Activated naive CD8-positive, alpha-beta T cell treated with anti-CD3 and anti-CD28 coated beads, Interleukin-2, amount 50 U/mL, for 24 hours (primary cell): Measurements from ENCODE around the gene GGT6.
A peak's percentile ranks its signal among the peaks of the same experiment; 100 is the strongest.

Experiments used
- ATAC-seq: fragments of 150-1000 bp; cut with Tn5 transposase; one replicate; pipeline ENCODE4 v1.10.0; 2021
- DNase-seq: peaks from one replicate; pipeline ENCODE4 v3.0.0; 2021
- H3K27ac Mint-ChIP-seq: one replicate; pipeline ENCODE4 v1.8.0; 2021; ENCODE audit warnings: mild to moderate bottlenecking, mixed read lengths
- H3K27me3 Mint-ChIP-seq: one replicate; pipeline ENCODE4 v1.8.0; 2021; ENCODE audit warnings: mixed read lengths
- H3K36me3 Mint-ChIP-seq: one replicate; pipeline ENCODE4 v1.8.0; 2021; ENCODE audit warnings: low read depth, mixed read lengths
- H3K4me1 Mint-ChIP-seq: one replicate; pipeline ENCODE4 v1.8.0; 2021; ENCODE audit warnings: mixed read lengths
- H3K4me3 Mint-ChIP-seq: one replicate; pipeline ENCODE4 v1.8.0; 2021; ENCODE audit warnings: mild to moderate bottlenecking, moderate library complexity, mixed read lengths
- H3K9me3 Mint-ChIP-seq: one replicate; pipeline ENCODE4 v1.8.0; 2021; ENCODE audit warnings: mixed read lengths

Gene GGT6

DNA sequence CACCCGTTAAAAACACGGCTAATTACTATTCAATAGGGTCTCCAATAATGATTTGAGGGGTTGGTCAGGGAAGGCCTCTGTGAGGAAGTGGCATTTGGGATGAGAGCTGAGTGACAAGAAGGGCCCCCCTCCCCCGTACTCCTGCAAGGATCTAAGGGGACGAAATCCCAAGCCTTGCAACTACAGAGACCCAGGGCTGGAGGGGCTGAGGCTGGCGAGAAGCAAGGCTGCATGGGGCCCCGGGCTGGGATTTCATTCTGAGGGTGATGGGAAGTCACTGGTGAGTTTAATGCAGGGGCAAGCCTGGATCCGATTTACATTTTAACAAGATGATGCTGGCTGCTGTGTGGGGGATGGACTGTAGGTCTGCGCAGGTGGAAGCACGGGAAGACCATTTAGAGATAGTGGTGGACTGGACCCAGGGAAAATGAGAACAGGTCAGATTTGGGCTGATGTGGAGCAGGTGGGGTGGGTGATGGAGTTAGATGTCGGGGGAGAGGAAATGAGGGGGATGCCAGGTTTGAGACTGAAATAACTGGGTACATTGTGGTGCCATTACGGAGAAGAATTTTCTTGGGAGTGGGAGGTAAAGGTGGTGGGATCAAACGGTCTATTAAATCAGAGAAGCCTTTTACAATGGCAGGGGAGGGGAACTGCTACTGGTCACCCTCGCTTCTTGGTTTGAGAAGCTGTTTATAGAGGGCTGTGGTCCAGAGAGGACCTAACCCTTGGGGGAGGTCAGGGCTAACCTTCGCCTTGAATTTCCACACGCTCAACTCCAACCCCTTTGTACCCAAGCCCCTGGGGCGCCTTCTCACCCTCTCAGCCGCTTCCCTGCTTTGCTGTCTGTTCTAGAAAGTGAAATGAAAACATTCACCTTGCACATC, 4.3 kb downstream of the GGT6 start:
- Mint-ChIP-seq H3K27me3 (no peaks in the 10 kb centered on the region), H3K9me3 (no peaks in the 10 kb centered on the region), H3K4me1 (peaks cover 28% of the 10 kb centered on the region), H3K4me3 (peak overlapping the region; percentile 95), H3K36me3 (peaks cover 26% of the 10 kb centered on the region), H3K27ac (peak overlapping the region; percentile 83)
- ATAC-seq (no peak), DNase-seq (no peak)

DNA sequence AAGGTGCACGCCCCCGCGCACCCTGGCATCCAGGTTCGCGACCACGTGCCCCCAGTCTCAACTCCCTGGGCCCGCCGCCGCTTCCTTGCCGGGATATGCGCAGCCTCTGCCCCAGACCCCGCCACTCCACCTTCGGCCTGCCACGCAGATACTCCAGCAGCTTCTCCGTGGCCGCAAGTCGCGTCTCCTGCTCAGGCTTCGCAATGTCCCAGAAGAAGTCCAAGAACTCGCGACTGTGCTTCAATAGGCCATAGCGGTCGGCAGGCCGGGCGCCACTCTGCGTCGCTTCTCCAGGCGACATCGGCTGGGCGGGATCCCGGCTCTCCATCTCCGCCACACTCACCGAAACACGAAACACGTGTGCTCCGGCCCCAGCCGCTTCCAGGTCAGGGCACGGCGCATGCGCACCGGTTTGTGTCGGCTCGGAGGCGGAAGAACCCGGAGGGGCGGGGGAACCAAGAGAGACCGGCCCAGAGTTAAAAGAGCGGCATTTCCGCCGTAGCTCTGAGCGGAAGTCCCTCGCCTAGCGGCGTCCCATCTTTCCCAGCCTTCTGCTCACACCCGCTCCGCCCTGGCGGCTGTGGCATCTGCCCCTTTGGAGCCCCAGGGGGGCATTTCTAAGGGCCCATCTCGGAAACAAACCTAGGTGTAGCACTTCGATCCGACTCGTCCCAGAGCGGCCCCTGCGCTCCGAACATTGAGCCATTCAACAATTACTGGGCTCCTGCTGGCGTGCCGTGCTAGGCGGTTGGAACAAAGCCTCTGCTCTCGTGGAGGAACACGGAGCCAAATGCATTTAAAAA, 5.2 kb downstream of the GGT6 start, which contains the start of gene MYBBP1A:
TSS of gene MYBBP1A (minus strand) at position 388 of the 803 bp plus-strand sequence. CDS start at position 328, 60 bp downstream.
- ATAC-seq, result peak; percentile 93
- Mint-ChIP-seq H3K4me1 (peaks cover 30% of the 10 kb centered on the region), H3K27ac (peak within 1 kb of the TSS; percentile 83), H3K9me3 (no peaks in the 10 kb centered on the region), H3K36me3 (peaks cover 29% of the 10 kb centered on the region), H3K4me3 (peak within 1 kb of the TSS; percentile 95), H3K27me3 (no peaks in the 10 kb centered on the region)
- DNase-seq, result peak; percentile 99

DNA sequence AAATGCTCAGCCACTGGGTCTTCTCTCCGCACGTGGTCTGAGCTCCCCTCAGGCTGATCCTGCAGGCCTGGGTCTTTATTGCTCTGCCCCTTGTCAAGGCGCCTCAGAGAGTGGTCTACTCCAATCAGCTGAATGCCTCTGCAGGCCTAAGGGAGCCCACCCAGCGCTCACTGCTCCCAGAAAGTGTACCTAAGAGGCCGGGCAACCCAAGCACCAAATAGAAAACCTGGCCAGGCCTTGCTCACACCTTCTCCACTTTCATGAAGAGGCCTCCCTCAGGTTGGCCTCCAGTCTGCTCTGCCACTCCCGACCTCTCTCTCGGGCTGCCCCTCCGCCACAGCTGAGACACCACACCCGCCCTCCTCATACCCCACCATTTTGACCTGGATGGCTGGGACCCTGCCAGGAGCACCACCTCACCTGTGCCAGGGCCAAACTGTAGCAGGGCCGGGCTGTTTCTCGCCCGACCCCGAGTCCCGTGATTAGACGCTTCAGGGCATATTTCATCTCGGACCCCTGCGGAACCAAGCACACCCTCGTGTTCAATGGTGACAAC, 5.9 kb downstream of the GGT6 start:
- no peak for ATAC-seq
- peak overlapping the region; percentile 95 for H3K4me3 Mint-ChIP-seq
- no peaks in the 10 kb centered on the region for H3K27me3 Mint-ChIP-seq

DNA sequence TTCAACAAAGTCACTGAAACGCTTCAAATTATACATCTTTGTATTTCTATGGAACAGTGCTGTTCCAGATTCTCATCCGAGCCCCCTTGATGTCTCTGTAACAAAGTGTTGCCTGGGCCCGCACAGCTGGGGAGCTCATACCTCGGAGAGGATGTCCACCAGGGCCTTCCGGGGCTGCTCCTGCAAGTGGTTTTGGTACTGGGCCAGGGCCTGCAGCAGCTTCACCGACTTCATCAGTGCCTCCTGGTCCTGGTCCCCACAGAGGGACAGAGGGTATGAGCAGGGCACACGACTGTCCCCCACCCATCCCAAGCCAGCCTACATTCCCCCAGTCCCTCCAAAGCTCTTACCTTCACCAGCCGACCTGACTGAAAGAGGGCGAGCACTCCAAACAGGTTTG, 6.7 kb downstream of the GGT6 start:
- Mint-ChIP-seq H3K4me1 (peaks cover 30% of the 10 kb centered on the region), H3K36me3 (peaks cover 33% of the 10 kb centered on the region), H3K27me3 (no peaks in the 10 kb centered on the region), H3K4me3 (peak overlapping the region; percentile 95), H3K27ac (peak overlapping the region; percentile 83), H3K9me3 (no peaks in the 10 kb centered on the region)
- DNase-seq (no peak), ATAC-seq (no peak)

More for the DNA sequence above, 5.9 kb downstream of the GGT6 start:
- DNase-seq, result no peak
- peaks cover 30% of the 10 kb centered on the region for H3K4me1 Mint-ChIP-seq
- H3K36me3 Mint-ChIP-seq, result peaks cover 29% of the 10 kb centered on the region
- peak overlapping the region; percentile 83 for H3K27ac Mint-ChIP-seq
- H3K9me3 Mint-ChIP-seq, result no peaks in the 10 kb centered on the region

- Mint-ChIP-seq H3K4me3 (no peak overlapping the region), H3K27ac (no peak overlapping the region), H3K27me3 (no peaks in the 10 kb centered on the region), H3K36me3 (peaks cover 33% of the 10 kb centered on the region), H3K4me1 (peaks cover 29% of the 10 kb centered on the region), H3K9me3 (no peaks in the 10 kb centered on the region)
- DNase-seq (no peak), ATAC-seq (no peak)
Measured at GRCh38 chr17:4551796-4552525, 8.4 kb downstream of the GGT6 start.

DNA sequence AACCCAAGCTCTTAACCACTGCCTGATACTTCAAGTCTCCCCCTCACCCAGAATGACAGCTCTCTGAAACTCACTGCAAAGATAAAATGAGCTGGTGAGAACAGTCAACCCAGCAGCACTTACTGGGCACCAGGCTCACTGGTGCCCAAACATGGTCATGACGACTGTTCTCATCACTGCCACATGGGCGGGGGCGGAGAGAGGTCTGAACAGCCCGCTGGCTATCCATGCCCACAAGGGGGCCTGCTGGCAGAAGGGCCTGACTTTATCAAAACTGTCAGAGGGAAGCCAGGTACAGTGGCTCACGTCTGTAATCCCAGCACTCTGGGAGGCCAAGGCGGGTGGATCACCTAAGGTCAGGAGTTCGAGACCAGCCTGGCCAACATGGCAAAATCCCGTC, 9.2 kb downstream of the GGT6 start:
- Mint-ChIP-seq H3K9me3 (no peaks in the 10 kb centered on the region), H3K27ac (no peak overlapping the region), H3K36me3 (peaks cover 36% of the 10 kb centered on the region), H3K27me3 (no peaks in the 10 kb centered on the region), H3K4me3 (no peak overlapping the region), H3K4me1 (peaks cover 27% of the 10 kb centered on the region)
- DNase-seq (no peak), ATAC-seq (peak; percentile 12)

DNA sequence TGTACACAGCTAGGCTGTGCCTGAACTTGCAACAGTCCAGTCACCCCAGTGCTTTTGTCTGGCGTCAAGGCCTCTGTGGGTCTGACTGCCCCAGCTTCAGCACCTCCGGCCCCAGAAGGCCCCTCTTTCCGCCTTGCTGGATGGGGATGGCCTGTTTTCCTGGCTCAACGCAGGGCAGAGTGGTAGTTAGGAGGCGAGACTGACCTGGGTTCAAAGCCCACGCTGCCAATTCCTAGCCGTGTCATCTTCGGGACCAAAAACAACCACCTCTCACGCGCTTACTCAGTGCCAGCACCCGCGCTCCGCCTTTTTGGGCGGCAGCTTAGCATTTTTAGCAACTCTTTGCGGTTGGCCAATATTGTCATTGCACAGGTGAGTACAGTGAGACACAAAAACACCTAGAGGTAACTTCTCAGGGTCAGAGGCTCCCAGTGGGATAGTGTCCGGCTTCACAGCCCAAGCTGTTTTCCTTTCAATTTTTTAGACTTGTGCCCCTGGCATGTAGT, 9.8 kb downstream of the GGT6 start:
- H3K27me3 Mint-ChIP-seq, result no peaks in the 10 kb centered on the region
- peaks cover 21% of the 10 kb centered on the region for H3K4me1 Mint-ChIP-seq
- H3K27ac Mint-ChIP-seq, result no peak overlapping the region
- no peaks in the 10 kb centered on the region for H3K9me3 Mint-ChIP-seq
- ATAC-seq (no peak), DNase-seq (no peak)
- H3K4me3 Mint-ChIP-seq, result no peak overlapping the region
- H3K36me3 Mint-ChIP-seq, result peaks cover 36% of the 10 kb centered on the region

DNA sequence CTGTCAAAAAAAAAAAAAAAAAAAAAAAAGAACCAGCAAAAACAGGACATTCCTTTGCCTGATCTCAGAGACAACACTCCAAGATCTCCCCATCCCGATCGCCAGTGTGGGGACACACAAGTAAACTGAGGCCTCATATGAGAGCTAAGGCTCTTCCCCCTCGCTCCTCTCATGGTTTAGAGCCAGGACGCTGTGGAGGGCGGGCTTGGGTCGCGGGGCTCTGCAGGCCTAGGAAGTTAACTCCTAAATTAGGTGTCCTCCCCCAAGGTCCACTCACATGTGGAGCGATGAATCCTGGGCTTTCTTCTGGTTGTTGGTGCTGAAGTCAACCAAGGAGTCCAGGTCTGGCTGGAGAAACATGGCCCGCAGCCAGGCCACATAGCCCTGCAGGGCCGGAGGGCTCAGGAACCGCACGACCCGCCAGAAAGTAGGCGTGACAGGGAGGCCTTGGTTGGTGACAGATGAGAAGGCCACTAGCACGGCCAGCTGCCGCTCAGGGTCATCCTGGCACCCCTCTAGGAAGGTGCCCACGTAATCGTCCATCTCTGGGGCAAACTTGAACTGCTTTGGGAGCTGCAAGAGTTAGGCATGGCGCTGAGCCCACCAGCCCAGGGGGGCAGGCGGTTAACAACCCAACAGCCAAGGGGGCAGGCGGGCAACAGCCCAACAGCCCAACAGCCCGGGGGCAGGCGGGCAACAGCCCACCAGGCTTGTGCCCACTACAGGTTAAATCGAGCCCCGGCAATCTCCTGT, 10.4 kb downstream of the GGT6 start:
- ATAC-seq (no peak), DNase-seq (no peak)
- no peaks in the 10 kb centered on the region for H3K9me3 Mint-ChIP-seq
- peaks cover 36% of the 10 kb centered on the region for H3K36me3 Mint-ChIP-seq
- peaks cover 17% of the 10 kb centered on the region for H3K4me1 Mint-ChIP-seq
- H3K27me3 Mint-ChIP-seq, result no peaks in the 10 kb centered on the region
- no peak overlapping the region for H3K4me3 Mint-ChIP-seq
- no peak overlapping the region for H3K27ac Mint-ChIP-seq

DNA sequence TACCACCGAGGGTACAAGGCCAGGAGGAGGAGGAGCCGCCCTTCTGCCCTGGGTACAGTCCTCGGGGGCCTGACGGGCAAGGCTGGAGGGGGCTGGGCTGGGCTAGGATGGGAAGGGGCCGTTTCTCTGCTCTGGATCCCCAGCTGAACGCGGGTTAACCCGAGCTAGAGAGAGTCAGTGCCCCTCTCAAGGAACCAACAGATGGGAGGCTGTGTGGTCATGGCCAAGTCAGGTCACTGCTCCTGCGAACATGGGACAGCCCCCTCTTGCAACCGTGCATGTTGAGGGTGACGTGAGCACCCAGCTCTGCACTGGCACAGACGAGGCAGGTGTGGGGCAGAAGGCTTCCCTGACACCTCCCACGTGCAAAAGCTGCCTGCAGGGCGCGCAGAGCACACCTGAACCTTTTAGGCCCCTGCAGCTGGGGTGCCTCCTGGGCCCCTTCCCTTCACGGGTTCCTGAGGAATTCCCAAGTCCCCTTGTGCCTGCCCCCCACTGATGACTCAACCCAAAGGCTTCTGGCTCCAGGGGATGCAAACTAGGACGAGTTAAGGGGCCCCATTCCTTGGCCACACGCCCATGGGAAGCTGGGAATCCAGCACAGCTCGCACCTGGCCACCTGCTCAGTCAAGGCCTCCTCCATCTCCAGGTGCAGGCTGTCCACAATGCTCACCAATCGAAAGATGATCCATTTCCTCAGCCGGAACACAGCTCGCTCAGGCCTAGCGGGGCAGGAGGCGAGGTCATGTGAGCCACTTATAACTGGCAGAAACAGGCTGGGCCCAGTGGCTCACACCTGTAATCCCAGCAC, 11.5 kb downstream of the GGT6 start:
- no peaks in the 10 kb centered on the region for H3K27me3 Mint-ChIP-seq
- H3K27ac Mint-ChIP-seq, result no peak overlapping the region
- peaks cover 9% of the 10 kb centered on the region for H3K4me1 Mint-ChIP-seq
- H3K9me3 Mint-ChIP-seq, result no peaks in the 10 kb centered on the region
- ATAC-seq (no peak), DNase-seq (no peak)
- H3K4me3 Mint-ChIP-seq, result no peak overlapping the region
- peaks cover 30% of the 10 kb centered on the region for H3K36me3 Mint-ChIP-seq

DNA sequence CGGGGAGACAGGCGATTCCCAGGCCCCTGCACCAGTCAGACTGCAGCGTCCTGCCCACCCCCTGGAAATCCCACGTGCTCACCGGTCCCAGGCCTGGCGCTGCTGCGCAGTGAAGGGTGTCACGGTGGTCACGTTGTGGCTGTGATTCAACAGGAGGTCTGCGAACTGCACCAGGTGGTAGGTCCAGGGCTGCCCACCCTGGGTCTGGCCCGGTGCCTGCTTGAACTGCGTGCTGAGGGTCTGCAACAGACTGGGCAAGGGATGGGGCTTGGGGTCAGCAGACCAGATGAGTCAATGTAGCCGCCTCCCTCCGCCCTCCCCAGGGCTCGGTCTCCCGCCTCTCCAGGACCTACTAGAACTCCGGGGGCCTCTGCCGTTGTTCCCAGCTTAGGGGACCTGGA, 12.3 kb downstream of the GGT6 start:
- no peak for ATAC-seq
- Mint-ChIP-seq H3K4me3 (no peak overlapping the region), H3K27ac (no peak overlapping the region), H3K9me3 (no peaks in the 10 kb centered on the region), H3K4me1 (peaks cover 3% of the 10 kb centered on the region), H3K36me3 (peaks cover 27% of the 10 kb centered on the region), H3K27me3 (no peaks in the 10 kb centered on the region)
- no peak for DNase-seq

DNA sequence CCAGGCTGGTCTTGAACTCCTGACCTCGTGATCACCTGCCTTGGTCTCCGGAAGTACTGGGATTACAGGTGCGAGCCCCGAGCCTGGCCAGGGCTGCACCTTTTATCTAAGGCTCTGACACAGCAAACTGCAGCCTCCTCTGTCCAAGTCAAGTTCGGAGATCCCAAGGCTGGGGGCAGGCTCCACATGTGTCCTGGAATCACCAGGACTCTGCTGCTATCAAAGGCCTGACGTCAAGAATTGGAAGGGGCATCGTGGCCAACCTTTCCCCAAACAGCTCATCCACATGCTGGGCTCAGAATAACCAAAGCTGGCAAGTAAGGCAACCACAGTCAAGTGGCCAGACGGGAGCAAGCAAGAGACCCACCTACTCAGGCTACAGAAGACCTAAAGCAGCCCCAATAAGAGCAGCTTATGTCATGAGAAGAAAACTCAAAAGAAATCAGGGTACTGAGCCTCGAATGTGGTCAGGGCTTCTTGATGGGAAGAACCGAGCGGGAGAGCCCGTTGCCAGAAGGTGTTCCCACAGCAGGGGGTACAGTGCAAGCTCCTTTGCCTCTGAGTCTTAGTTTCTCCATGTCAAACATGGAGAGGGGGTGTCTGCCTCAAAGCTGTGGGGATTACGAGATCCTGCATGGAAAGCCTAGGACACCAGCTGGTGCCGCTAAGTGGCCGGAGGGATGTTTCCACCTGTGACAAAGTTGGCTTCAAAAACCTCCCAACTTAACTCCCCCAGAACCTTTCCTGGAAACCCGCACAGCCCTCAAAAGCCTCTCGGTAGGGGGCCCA, 13.1 kb downstream of the GGT6 start:
- no peaks in the 10 kb centered on the region for H3K9me3 Mint-ChIP-seq

DNA sequence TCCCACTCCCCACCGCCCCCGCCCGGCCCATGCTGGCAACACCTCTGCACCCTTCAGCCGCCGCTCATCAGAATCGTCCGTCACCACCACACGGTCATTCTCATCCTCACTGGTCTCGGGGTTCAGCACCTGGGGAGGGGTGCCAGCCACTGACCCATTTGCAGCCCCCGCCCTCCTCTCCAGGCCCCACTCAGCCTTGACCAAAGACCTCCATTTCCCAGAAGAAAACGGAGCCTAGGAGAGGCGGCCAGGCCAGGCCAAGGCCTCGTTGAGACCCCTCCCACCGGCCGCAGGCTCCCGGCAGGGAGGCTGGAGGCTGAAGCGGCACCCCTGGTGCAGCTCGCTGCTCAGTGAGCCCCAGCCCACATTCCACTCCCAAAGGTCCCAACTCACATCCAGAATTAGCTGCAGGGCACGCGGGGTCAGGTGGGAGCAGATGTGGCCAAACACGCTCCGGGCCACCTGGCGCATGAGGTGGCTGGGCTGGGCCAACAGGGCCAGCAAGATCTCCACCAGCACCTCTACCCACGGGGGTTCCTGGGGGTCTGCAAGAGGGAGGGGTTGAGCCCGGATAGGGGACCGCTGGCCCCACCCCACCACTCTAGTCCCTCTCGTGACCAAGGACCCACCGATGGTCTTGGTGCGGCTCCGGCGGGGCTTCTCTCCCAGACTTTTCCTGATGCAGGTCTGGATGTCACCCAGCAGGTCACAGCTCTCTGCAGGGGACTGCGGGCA, 15.0 kb downstream of the GGT6 start:
- DNase-seq, result no peak
- Mint-ChIP-seq H3K27me3 (no peaks in the 10 kb centered on the region), H3K36me3 (peaks cover 13% of the 10 kb centered on the region), H3K4me1 (no peaks in the 10 kb centered on the region), H3K27ac (no peak overlapping the region), H3K4me3 (no peak overlapping the region), H3K9me3 (no peaks in the 10 kb centered on the region)
- no peak for ATAC-seq

More for the DNA sequence above, 13.1 kb downstream of the GGT6 start:
- Mint-ChIP-seq H3K4me1 (peaks cover 3% of the 10 kb centered on the region), H3K27me3 (no peaks in the 10 kb centered on the region), H3K36me3 (peaks cover 26% of the 10 kb centered on the region), H3K4me3 (no peak overlapping the region), H3K27ac (no peak overlapping the region)
- no peak for ATAC-seq
- DNase-seq, result no peak
